HCT116 (cell line): ENCODE measurements around the gene POLR2I. TPM values are rescaled to one million over a fixed set of nuclear protein-coding genes. Genes with fewer than 3 reads are reported as not detected.

Experiments
- ATAC-seq: fragments of 200-7000 bp; cut with Tn5 transposase; 2 replicates; pipeline ENCODE4 v1.9.1; 2020; ENCODE audit warnings: mild to moderate bottlenecking, moderate library complexity
- BruUV-seq: library from RNA; stranded (reverse); fragments of 400-500 nt; replicated peaks from 2 replicates; lab custom pipeline; 2021; lab: Mats Ljungman, UMichigan
- CTCF ChIA-PET: fragments of 300-600 bp; sonication (Branson Sonifier 250); formaldehyde crosslinking; loops from one replicate; lab custom pipeline; 2021; ENCODE audit warnings: antibody characterized with exemption; lab: Charles Lee
- POLR2A ChIA-PET: fragments of 300-600, 350-600 bp; sonication (Branson Sonifier 250); formaldehyde crosslinking; loops from one replicate; lab custom pipeline; 2021; ENCODE audit warnings: antibody characterized with exemption; lab: Charles Lee
- RAD21 ChIA-PET, 2 experiments: fragments of 300-600 bp; sonication (Branson Sonifier 250); formaldehyde crosslinking; loops; one replicate each; lab custom pipeline; 2023; ENCODE audit warnings: low total read pairs in 2 of 2; ENCODE audit not compliant: uncharacterized antibody in 2 of 2, unreplicated experiment in 2 of 2, low non-redundant PET in 1 of 2; lab: Charles Lee
- DNase-seq: peaks from one replicate; pipeline ENCODE4 v3.0.0-alpha.2; 2010; ENCODE audit warnings: low read depth, low spot score
- H2AFZ ChIP-seq: fragments of 200-600 bp; shearing (Covaris generic), sonication (generic); 2 replicates; pipeline ENCODE4 v1.6.1; 2017; ENCODE audit warnings: low read depth, mixed run types, mixed read lengths, antibody characterized with exemption, low read length; ENCODE audit not compliant: poor library complexity, severe bottlenecking
- H3K27ac ChIP-seq: 2 replicates; pipeline ENCODE4 v1.5.1; 2012; ENCODE audit warnings: low read depth, low read length
- H3K27me3 ChIP-seq: fragments of 200-600 bp; sonication (generic); 2 replicates; pipeline ENCODE4 v1.6.1; 2016; ENCODE audit warnings: mixed run types, low read length, mixed read lengths; ENCODE audit not compliant: insufficient read depth
- H3K36me3 ChIP-seq, 2 experiments: fragments of 200-500 bp in 1 of 2; fragments of 200-600 bp in 1 of 2; sonication (Bioruptor generic) in 1 of 2; sonication (generic) in 1 of 2; 2 replicates each; pipeline versions ENCODE4 v1.5.1 to v1.6.1; 2014 to 2016; ENCODE audit warnings: low read length in 2 of 2, inconsistent platforms in 1 of 2, mixed read lengths in 1 of 2, mixed run types in 1 of 2; ENCODE audit not compliant: insufficient read depth in 2 of 2, control insufficient read depth in 1 of 2
- H3K4me1 ChIP-seq, 2 experiments: fragments of 200-600 bp in 1 of 2; sonication (generic) in 1 of 2; 2 replicates each; pipeline versions ENCODE4 v1.5.1 to v1.6.1; 2012 to 2017; ENCODE audit warnings: low read length in 2 of 2, inconsistent platforms in 1 of 2, mild to moderate bottlenecking in 1 of 2, mixed read lengths in 1 of 2, mixed run types in 1 of 2, moderate library complexity in 1 of 2; ENCODE audit not compliant: insufficient read depth in 2 of 2, control insufficient read depth in 1 of 2
- H3K4me2 ChIP-seq: fragments of 200-600 bp; sonication (generic); 2 replicates; pipeline ENCODE4 v1.6.1; 2017; ENCODE audit warnings: mixed run types, low read length, mixed read lengths
- H3K4me3 ChIP-seq, 2 experiments: fragments of 200-600 bp in 1 of 2; sonication (generic) in 1 of 2; replicated peaks in 1 of 2; 2 replicates each; pipeline ENCODE4 v1.5.1; 2011 to 2016; ENCODE audit warnings: low read length in 2 of 2, control low read depth in 1 of 2, low read depth in 1 of 2, mild to moderate bottlenecking in 1 of 2, mixed read lengths in 1 of 2, mixed run types in 1 of 2
- H3K79me2 ChIP-seq: fragments of 200-600 bp; sonication (generic); 2 replicates; pipeline ENCODE4 v1.6.1; 2017; ENCODE audit warnings: mild to moderate bottlenecking, mixed run types, low read length, moderate library complexity, mixed read lengths; ENCODE audit not compliant: insufficient read depth
- H3K9ac ChIP-seq: fragments of 200-600 bp; sonication (generic); 2 replicates; pipeline ENCODE4 v1.6.1; 2016; ENCODE audit warnings: low read length, mixed read lengths
- H3K9me2 ChIP-seq: fragments of 200-600 bp; sonication (generic), shearing (Covaris generic); 2 replicates; pipeline ENCODE4 v1.6.1; 2017; ENCODE audit warnings: mixed run types, mild to moderate bottlenecking, moderate library complexity; ENCODE audit not compliant: insufficient read depth
- H3K9me3 ChIP-seq, 2 experiments: fragments of 200-500 bp in 1 of 2; fragments of 200-600 bp in 1 of 2; sonication (Bioruptor generic) in 1 of 2; sonication (generic) in 1 of 2; 2 replicates each; pipeline ENCODE4 v1.6.1; 2014 to 2017; ENCODE audit warnings: low read length in 2 of 2, mixed read lengths in 2 of 2, inconsistent platforms in 1 of 2, low read depth in 1 of 2, mild to moderate bottlenecking in 1 of 2, mixed run types in 1 of 2, moderate library complexity in 1 of 2; ENCODE audit not compliant: control insufficient read depth in 1 of 2, insufficient read depth in 1 of 2
- H4K20me1 ChIP-seq: fragments of 200-600 bp; sonication (generic), shearing (Covaris generic); 2 replicates; pipeline ENCODE4 v1.6.1; 2017; ENCODE audit warnings: mixed run types, mild to moderate bottlenecking, moderate library complexity; ENCODE audit not compliant: insufficient read depth
- ATF3 ChIP-seq: IDR thresholded peaks from 2 replicates; pipeline ENCODE4 v1.6.1; 2012
- CBX3 ChIP-seq: IDR thresholded peaks from 2 replicates; pipeline ENCODE4 v1.6.1; 2012; ENCODE audit warnings: low read depth
- CEBPB ChIP-seq: IDR thresholded peaks from 2 replicates; pipeline ENCODE4 v1.6.1; 2012; ENCODE audit warnings: low read depth
- CTCF ChIP-seq, 3 experiments: fragments of 200-600 bp in 1 of 3; sonication (generic) in 1 of 3; IDR thresholded peaks in 2 of 3; conservative IDR thresholded peaks in 1 of 3; 2 replicates each; pipeline ENCODE4 v1.5.1; 2012 to 2017; ENCODE audit warnings: low read depth in 2 of 3, low read length in 2 of 3, antibody characterized with exemption in 1 of 3, borderline replicate concordance in 1 of 3, control low read depth in 1 of 3, mild to moderate bottlenecking in 1 of 3, mixed read lengths in 1 of 3, mixed run types in 1 of 3, moderate library complexity in 1 of 3; ENCODE audit not compliant: insufficient read depth in 1 of 3
- EZH2 ChIP-seq: fragments of 200-600 bp; sonication (generic); IDR thresholded peaks from 2 replicates; pipeline ENCODE4 v1.6.1; 2017; ENCODE audit warnings: antibody characterized with exemption, mixed run types
- JUND ChIP-seq: IDR thresholded peaks from 2 replicates; pipeline ENCODE4 v1.6.1; 2012
- MAX ChIP-seq: IDR thresholded peaks from 2 replicates; pipeline ENCODE4 v1.6.1; 2012
- POLR2A ChIP-seq: IDR thresholded peaks from 2 replicates; pipeline ENCODE4 v1.7.0; 2011; ENCODE audit warnings: borderline replicate concordance; ENCODE audit not compliant: insufficient read depth, insufficient read length; ENCODE audit errors: extremely low read depth
- POLR2AphosphoS5 ChIP-seq: IDR thresholded peaks from 2 replicates; pipeline ENCODE4 v1.6.1; 2011; ENCODE audit warnings: mild to moderate bottlenecking, low read depth, low read length, moderate library complexity
- RAD21 ChIP-seq: IDR thresholded peaks from 2 replicates; pipeline ENCODE4 v1.6.1; 2012; ENCODE audit warnings: low read depth, mild to moderate bottlenecking
- SIN3A ChIP-seq: IDR thresholded peaks from 2 replicates; pipeline ENCODE4 v1.6.1; 2012; ENCODE audit warnings: low read depth
- SP1 ChIP-seq: IDR thresholded peaks from 2 replicates; pipeline ENCODE4 v1.6.1; 2012; ENCODE audit warnings: low read depth
- SRF ChIP-seq: IDR thresholded peaks from 2 replicates; pipeline ENCODE4 v1.6.1; 2012; ENCODE audit warnings: low read depth
- TCF7L2 ChIP-seq: IDR thresholded peaks from 2 replicates; pipeline ENCODE4 v1.7.0; 2011; ENCODE audit warnings: borderline replicate concordance, inconsistent platforms; ENCODE audit not compliant: insufficient read depth, insufficient read length; ENCODE audit errors: extremely low read depth
- ZBTB33 ChIP-seq: IDR thresholded peaks from 2 replicates; pipeline ENCODE4 v1.6.1; 2011; ENCODE audit warnings: mild to moderate bottlenecking, low read length, moderate library complexity; ENCODE audit not compliant: insufficient replicate concordance; ENCODE audit errors: extremely low read depth
- ZFX ChIP-seq: fragments of 450-650 bp; IDR thresholded peaks from 2 replicates; pipeline ENCODE4 v1.6.1; 2017
- ZNF274 ChIP-seq: fragments of 200-500 bp; sonication (Bioruptor generic); IDR thresholded peaks from 2 replicates; pipeline ENCODE4 v1.6.1; 2014; ENCODE audit warnings: mild to moderate bottlenecking, low read depth, low read length, inconsistent platforms
- intact Hi-C: fragments of 100-400 bp; cut with micrococcal nuclease; formaldehyde crosslinking; loops from 2 replicates; pipeline ENCODE4 v1.10.0; 2022
- total RNA-seq: library from RNA; stranded (reverse); gene quantifications from one replicate; pipeline ENCODE4 v1.2.1, GENCODE V29; 2021; ENCODE audit not compliant: unreplicated experiment

POLR2I gene
- total RNA-seq, 1 experiment from 2014 or later, result 108 TPM

- TF ChIP-seq CTCF (IDR thresholded peaks at IDR 0.05 in 2 of 3, conservative IDR thresholded peaks at IDR 0.05 in 1 of 3; ENCODE audit: borderline replicate concordance in 1 of 3, insufficient read depth in 1 of 3, low read depth in 2 of 3, low read length in 2 of 3), result no peak
Measured at GRCh38 chr19:36120092-36120983, 5.7 kb upstream of the POLR2I start (continued).

- H3K27me3 ChIP-seq, result no peaks in the 10 kb centered on the region
- peak overlapping the region; percentile 74 to 82 for H3K4me3 ChIP-seq
- H4K20me1 ChIP-seq, result no peaks in the 10 kb centered on the region
- H3K27ac ChIP-seq, result peak overlapping the region; percentile 92
- CTCF ChIA-PET, result no interaction called here
- TF ChIP-seq SP1 (no peak), JUND (no peak), CEBPB (no peak), CBX3 (no peak), EZH2 (no peak), ZBTB33 (no peak), ZNF274 (no peak), ZFX (no peak), ATF3 (no peak), SIN3A (no peak), SRF (no peak), POLR2AphosphoS5 (no peak), TCF7L2 (no peak), POLR2A (no peak), MAX (no peak), RAD21 (no peak)
- TF ChIP-seq, all 23 proteins: peak for 0
- peaks cover 14 to 19% of the 10 kb centered on the region in 2 experiments; a peak in 3 of 4 replicates for H3K36me3 ChIP-seq
- H3K9me3 ChIP-seq, result no peaks in the 10 kb centered on the region
- peaks cover 7 to 27% of the 10 kb centered on the region in 2 experiments; a peak in 3 of 4 replicates for H3K4me1 ChIP-seq
- H3K4me2 ChIP-seq, result peak overlapping the region; percentile 95
- no peaks in the 10 kb centered on the region for H3K9me2 ChIP-seq
- H3K9ac ChIP-seq, result peak overlapping the region; percentile 86
- H3K79me2 ChIP-seq, result peaks cover 28% of the 10 kb centered on the region
- DNase-seq (no peak), ATAC-seq (no peak)
- BruUV-seq, result no TSS peak
- intact Hi-C loops, result loop anchor here (5.0 to 10.0 kb wide), 2 partner anchors 44 to 111 kb away; partner anchors contain the start of gene SYNE4
- ChIA-PET RAD21 (no interaction called here), POLR2A (no interaction called here)
- no peak overlapping the region for H2AFZ ChIP-seq
Measured at GRCh38 chr19:36116344-36116637, 1.6 kb upstream of the POLR2I start.
